GM23338 (cell line): ENCODE measurements around the gene OARD1. TPM values are rescaled to one million over a fixed set of nuclear protein-coding genes. Genes with fewer than 3 reads are reported as not detected.

Experiments used
- ATAC-seq: fragments of 200-7000 bp; cut with Tn5 transposase; 3 replicates; pipeline ENCODE4 v1.9.1; 2020
- DNase-seq: peaks from one replicate; pipeline ENCODE4 v3.0.0-alpha.2; 2015; ENCODE audit warnings: low spot score
- H2AFZ ChIP-seq: fragments of 200-600 bp; sonication (generic); 2 replicates; pipeline ENCODE4 v1.8.0; 2016; ENCODE audit warnings: antibody characterized with exemption, mild to moderate bottlenecking, moderate library complexity
- H3F3A ChIP-seq: fragments of 200-600 bp; sonication (generic); replicated peaks from 2 replicates; pipeline ENCODE4 v1.8.0; 2017; ENCODE audit warnings: antibody characterized with exemption, mixed run types, low read depth
- H3K27ac ChIP-seq: fragments of 200-600 bp; sonication (generic); 2 replicates; pipeline ENCODE4 v1.6.1; 2016; ENCODE audit warnings: low read depth
- H3K27me3 ChIP-seq: fragments of 200-600 bp; sonication (generic); 2 replicates; pipeline ENCODE4 v1.8.0; 2016; ENCODE audit warnings: mild to moderate bottlenecking, mixed run types, moderate library complexity; ENCODE audit not compliant: insufficient read depth
- H3K36me3 ChIP-seq: fragments of 200-600 bp; sonication (generic); 2 replicates; pipeline ENCODE4 v1.8.0; 2016; ENCODE audit warnings: mild to moderate bottlenecking; ENCODE audit not compliant: insufficient read depth
- H3K4me1 ChIP-seq: fragments of 200-600 bp; sonication (generic); 2 replicates; pipeline ENCODE4 v1.8.0; 2016; ENCODE audit warnings: mild to moderate bottlenecking, moderate library complexity; ENCODE audit not compliant: insufficient read depth
- H3K4me2 ChIP-seq: fragments of 200-600 bp; sonication (generic); 2 replicates; pipeline ENCODE4 v1.7.1; 2017; ENCODE audit warnings: mixed run types
- H3K4me3 ChIP-seq: fragments of 200-600 bp; sonication (generic); 2 replicates; pipeline ENCODE4 v1.6.1; 2016; ENCODE audit warnings: mixed run types
- H3K79me2 ChIP-seq: fragments of 200-600 bp; sonication (generic); replicated peaks from 2 replicates; pipeline ENCODE4 v1.8.0; 2017; ENCODE audit warnings: mild to moderate bottlenecking; ENCODE audit not compliant: insufficient read depth
- H3K9me2 ChIP-seq: fragments of 200-600 bp; sonication (generic); 2 replicates; pipeline ENCODE4 v1.8.0; 2017; ENCODE audit not compliant: insufficient read depth
- H4K20me1 ChIP-seq: fragments of 200-600 bp; sonication (generic); replicated peaks from 2 replicates; pipeline ENCODE4 v1.8.0; 2017; ENCODE audit warnings: mild to moderate bottlenecking; ENCODE audit not compliant: insufficient read depth
- H3K27ac Mint-ChIP-seq: 2 replicates; pipeline ENCODE4 v1.8.0; 2020; ENCODE audit warnings: inconsistent platforms, mild to moderate bottlenecking, moderate library complexity, mixed read lengths
- H3K27me3 Mint-ChIP-seq: 3 replicates; pipeline ENCODE4 v1.8.0; 2022; ENCODE audit warnings: low read depth, mild to moderate bottlenecking, moderate library complexity, mixed read lengths, inconsistent platforms; ENCODE audit not compliant: insufficient read depth, poor library complexity
- H3K36me3 Mint-ChIP-seq: 3 replicates; pipeline ENCODE4 v1.8.0; 2021; ENCODE audit warnings: low read depth, mild to moderate bottlenecking, inconsistent platforms, moderate library complexity, mixed read lengths
- H3K4me1 Mint-ChIP-seq: 3 replicates; pipeline ENCODE4 v1.8.0; 2020; ENCODE audit warnings: mild to moderate bottlenecking, inconsistent platforms, mixed read lengths
- H3K4me3 Mint-ChIP-seq: 3 replicates; pipeline ENCODE4 v1.8.0; 2021; ENCODE audit warnings: moderate library complexity, mild to moderate bottlenecking, inconsistent platforms, mixed read lengths
- H3K9me3 Mint-ChIP-seq: 3 replicates; pipeline ENCODE4 v1.8.0; 2020; ENCODE audit warnings: moderate library complexity, mild to moderate bottlenecking, inconsistent platforms, mixed read lengths
- CREB1 ChIP-seq: fragments of 250-450 bp; sonication (Bioruptor Pico); IDR thresholded peaks from 2 replicates; pipeline ENCODE4 v1.5.0; 2020; ENCODE audit warnings: low read depth, mild to moderate bottlenecking, moderate library complexity
- ETS1 ChIP-seq: IDR thresholded peaks from 2 replicates; pipeline ENCODE4 v1.6.1; 2016; ENCODE audit warnings: antibody characterized with exemption
- JUNB ChIP-seq: IDR thresholded peaks from one replicate; pipeline ENCODE4 v1.6.1; 2016; ENCODE audit warnings: antibody characterized with exemption; ENCODE audit not compliant: unreplicated experiment
- POLR2AphosphoS5 ChIP-seq: IDR thresholded peaks from 2 replicates; pipeline ENCODE4 v1.6.1; 2016; ENCODE audit warnings: antibody characterized with exemption, low read depth
- ZNF331 ChIP-seq: fragments of 250-450 bp; sonication (Bioruptor Pico); IDR thresholded peaks from 2 replicates; pipeline ENCODE4 v1.5.0; 2020; ENCODE audit warnings: low read depth, mild to moderate bottlenecking, moderate library complexity
- ZNF462 ChIP-seq: fragments of 250-450 bp; sonication (Bioruptor Pico); IDR thresholded peaks from 2 replicates; pipeline ENCODE4 v1.5.0; 2020; ENCODE audit warnings: mild to moderate bottlenecking, moderate library complexity
- polyA plus RNA-seq: library from polyadenylated mRNA; unstranded; fragments of >200 nt; fragmentation: Nextera tagmentation; extraction: Ambion mirVana; gene quantifications from 2 replicates; pipeline ENCODE4 v1.2.1, GENCODE V29; 2016
- total RNA-seq: library from RNA; depleted of rRNA; stranded (reverse); fragments of >200 nt; shearing (Covaris generic); gene quantifications from 2 replicates; pipeline ENCODE4 v1.2.3, GENCODE V29; 2014
- TF ChIP-seq, protein P1 (sequence below): IDR thresholded peaks from one replicate; pipeline ENCODE4 v1.6.1; 2018; ENCODE audit warnings: antibody characterized with exemption; ENCODE audit not compliant: unreplicated experiment

The OARD1 gene
- total and polyA plus RNA-seq, 2 experiments from 2014 or later: 25.9 to 60.8 TPM

DNA sequence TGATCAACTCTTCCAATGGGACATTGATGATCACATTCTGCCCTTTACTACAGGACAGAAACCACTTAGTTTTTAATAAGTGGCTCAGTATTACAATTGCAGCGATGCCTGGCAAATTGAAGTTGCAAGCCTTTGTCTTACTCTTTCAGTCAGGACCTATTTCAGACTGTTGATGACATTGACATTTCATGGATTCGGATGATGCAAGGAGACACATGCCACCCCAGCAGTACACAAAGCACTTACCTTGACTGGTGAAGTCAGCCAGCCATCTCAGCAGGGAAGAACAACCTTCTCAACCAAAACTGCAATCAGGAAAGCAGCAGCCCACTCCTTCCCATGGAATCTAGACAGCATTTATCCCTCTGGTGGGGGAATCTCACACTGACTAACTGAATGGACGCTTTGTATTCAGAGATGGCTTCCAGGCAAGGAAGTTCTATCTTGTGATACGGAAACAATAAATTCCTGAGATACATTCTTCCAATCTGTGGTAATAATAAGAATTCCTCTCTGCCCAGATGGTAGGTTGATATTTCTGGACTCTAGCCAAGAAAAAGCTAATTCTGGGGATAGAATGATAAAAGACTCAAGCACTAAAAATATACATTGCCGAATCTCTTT lies 25.4 kb upstream of the OARD1 start (continued):
- TF ChIP-seq, protein P1, sequence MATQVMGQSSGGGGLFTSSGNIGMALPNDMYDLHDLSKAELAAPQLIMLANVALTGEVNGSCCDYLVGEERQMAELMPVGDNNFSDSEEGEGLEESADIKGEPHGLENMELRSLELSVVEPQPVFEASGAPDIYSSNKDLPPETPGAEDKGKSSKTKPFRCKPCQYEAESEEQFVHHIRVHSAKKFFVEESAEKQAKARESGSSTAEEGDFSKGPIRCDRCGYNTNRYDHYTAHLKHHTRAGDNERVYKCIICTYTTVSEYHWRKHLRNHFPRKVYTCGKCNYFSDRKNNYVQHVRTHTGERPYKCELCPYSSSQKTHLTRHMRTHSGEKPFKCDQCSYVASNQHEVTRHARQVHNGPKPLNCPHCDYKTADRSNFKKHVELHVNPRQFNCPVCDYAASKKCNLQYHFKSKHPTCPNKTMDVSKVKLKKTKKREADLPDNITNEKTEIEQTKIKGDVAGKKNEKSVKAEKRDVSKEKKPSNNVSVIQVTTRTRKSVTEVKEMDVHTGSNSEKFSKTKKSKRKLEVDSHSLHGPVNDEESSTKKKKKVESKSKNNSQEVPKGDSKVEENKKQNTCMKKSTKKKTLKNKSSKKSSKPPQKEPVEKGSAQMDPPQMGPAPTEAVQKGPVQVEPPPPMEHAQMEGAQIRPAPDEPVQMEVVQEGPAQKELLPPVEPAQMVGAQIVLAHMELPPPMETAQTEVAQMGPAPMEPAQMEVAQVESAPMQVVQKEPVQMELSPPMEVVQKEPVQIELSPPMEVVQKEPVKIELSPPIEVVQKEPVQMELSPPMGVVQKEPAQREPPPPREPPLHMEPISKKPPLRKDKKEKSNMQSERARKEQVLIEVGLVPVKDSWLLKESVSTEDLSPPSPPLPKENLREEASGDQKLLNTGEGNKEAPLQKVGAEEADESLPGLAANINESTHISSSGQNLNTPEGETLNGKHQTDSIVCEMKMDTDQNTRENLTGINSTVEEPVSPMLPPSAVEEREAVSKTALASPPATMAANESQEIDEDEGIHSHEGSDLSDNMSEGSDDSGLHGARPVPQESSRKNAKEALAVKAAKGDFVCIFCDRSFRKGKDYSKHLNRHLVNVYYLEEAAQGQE: no peak
- TF ChIP-seq JUNB (no peak), ZNF331 (CRISPR knock-in tag) (no peak)

DNA sequence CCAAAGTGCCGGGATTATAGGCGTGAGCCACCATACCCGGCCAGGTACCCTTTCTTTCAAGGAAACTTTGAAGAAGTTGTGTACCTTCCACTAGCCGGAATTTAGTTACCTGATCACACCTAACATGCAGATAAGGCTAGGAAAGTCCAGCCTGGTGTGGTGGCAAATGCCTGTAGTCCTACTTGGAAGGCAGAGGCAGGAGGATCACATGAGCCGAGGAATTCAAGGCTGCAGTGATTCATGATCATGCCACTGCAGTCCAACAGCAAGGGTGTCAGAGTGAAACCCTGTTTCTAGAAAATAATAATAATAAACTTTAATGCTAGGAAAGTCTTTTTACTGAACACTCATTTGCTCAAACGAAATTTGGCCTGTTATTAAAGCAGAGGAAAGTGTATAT lies 21.6 kb upstream of the OARD1 start:
- H3K9me3 Mint-ChIP-seq: no peaks in the 10 kb centered on the region
- no peak for ATAC-seq
- TF ChIP-seq ZNF462 (CRISPR knock-in tag) (no peak), ETS1 (no peak), CREB1 (no peak), POLR2AphosphoS5 (no peak)
- TF ChIP-seq, protein P1: no peak
- H3K4me1 Mint-ChIP-seq: no peaks in the 10 kb centered on the region
- Histone ChIP-seq H3K9me2 (no peaks in the 10 kb centered on the region), H4K20me1 (peaks cover 27% of the 10 kb centered on the region), H3K27me3 (no peaks in the 10 kb centered on the region), H3K36me3 (peaks cover 93% of the 10 kb centered on the region), H3K4me2 (no peak overlapping the region), H3K4me3 (no peak overlapping the region), H3F3A (peaks cover 4% of the 10 kb centered on the region; the same call in 1 of the 2 replicates), H3K79me2 (no peaks in the 10 kb centered on the region; the same call in 1 of the 2 replicates), H3K27ac (no peak overlapping the region), H2AFZ (no peak overlapping the region), H3K4me1 (no peaks in the 10 kb centered on the region)
- H3K4me3 Mint-ChIP-seq: no peak overlapping the region
- peaks cover 94% of the 10 kb centered on the region for H3K36me3 Mint-ChIP-seq
- no peak overlapping the region for H3K27ac Mint-ChIP-seq
- no peaks in the 10 kb centered on the region for H3K27me3 Mint-ChIP-seq
- no peak for DNase-seq
